NCI-H1694 treated with DMSO at 0.1 percent for 48 hours (cell line): Measurements from ENCODE around the gene SWT1.
A peak's percentile ranks its signal among the peaks of the same experiment; 100 is the strongest.

ENCODE experiments used
- DNase-seq: peaks from one replicate; lab custom pipeline; 2025; lab: John Stamatoyannopoulos, UW

The SWT1 gene, protein sequence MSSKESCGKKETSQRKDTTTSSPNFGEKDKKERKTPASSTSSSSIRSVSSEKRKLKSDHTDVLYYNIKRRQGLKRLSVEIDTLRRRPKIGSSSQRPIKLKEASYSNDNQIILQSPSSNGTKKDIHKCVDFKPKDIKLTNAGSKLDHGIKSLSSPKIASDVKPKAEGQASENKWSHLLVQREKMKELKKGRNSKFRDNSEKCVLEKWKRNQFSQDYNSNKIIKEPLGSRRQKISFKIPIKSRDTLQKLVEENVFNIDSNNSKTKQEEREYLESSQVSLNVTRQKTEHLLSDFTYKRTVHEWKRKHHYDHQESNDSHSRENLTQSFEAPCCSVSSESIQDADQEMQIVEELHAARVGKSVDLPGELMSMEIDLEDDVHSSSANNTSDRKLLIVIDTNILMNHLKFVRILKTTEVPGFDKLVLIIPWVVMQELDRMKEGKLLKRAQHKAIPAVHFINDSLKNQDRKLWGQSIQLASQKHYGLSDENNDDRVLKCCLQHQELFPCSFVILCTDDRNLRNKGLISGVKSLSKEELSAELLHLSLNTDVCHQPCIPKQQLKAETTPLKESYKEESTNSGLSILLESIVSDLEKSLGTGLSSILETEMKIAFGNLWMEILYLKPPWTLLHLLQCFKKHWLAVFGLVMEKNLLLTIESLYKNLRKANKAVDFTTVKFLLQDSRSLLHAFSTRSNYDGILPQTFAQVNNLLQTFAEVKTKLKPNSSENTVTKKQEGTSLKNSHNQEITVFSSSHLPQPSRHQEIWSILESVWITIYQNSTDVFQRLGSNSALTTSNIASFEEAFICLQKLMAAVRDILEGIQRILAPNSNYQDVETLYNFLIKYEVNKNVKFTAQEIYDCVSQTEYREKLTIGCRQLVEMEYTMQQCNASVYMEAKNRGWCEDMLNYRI

DNA sequence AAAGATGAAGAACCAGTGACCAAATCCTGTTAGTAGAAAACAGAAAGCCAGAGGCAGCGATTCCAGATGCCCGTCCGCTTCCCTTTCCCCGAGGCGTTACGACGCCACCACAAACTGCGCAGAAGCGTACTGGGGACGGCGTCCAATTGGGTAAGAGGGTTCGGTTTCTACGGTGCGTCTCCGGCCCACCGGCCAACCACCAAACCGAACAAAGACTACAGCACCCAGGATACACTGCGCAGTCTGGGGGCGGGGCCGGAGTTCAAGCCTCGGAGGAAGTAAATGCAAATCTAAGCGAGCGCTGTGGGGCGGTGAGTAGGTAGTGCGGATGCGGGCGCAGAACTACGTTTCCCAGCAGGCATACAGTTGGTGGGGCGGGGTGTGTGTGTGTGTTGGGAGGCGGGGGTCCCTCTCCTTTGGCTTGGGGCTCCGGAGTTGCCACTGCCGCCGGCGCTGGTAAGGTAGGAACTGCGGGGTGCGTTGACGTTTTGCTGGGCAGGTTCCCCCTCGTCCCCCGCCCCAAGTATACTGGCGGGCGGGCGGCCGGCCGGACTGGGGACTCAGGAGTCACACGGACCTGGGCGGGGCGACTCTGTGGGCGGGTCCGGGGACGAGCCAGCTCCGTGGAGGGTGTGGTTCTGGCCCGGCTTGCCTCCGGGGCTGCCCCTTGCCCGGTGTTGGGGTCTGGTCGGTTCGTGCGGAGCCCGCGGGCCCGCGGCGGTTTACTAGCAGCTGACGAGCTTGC is at the start of gene SWT1, which contains the start of gene TRMT1L:
TSS of gene SWT1 (plus strand) at position 314 of the 745 bp plus-strand sequence. CDS start 3,675 bp downstream, outside the sequence.
TSS of gene TRMT1L (minus strand) at position 100 of the 745 bp plus-strand sequence. CDS start 241 bp downstream, outside the sequence.
- DNase-seq, result peak; percentile 99

DNA sequence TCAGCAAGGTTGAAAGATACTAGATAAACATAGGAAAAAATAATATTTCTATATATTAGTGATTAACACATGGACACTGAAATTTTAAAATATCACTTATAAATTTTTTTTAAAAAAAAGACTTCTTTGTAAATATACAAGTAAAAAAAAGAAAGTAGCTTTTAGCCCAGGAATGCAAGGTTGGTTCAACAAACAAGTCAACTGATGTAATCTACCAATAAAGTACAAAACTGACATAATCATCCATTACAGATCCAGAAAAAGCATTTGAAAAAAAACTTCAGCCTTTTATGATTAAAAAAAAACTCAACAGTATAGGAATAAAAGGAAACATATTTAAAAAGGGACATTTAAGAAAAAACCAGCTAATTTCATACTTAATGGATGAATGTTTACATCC is 48.6 kb upstream of the SWT1 start:
- DNase-seq, result no peak

GRCh38 chr1:185110145-185110544 is 46.8 kb upstream of the SWT1 start:
- no peak for DNase-seq

GRCh38 chr1:185111873-185112272 is 45.1 kb upstream of the SWT1 start:
- DNase-seq, result no peak

GRCh38 chr1:185112356-185112755 is 44.6 kb upstream of the SWT1 start:
- no peak for DNase-seq

GRCh38 chr1:185129708-185130107 is 27.3 kb upstream of the SWT1 start:
- DNase-seq, result no peak

GRCh38 chr1:185132534-185132933 is 24.4 kb upstream of the SWT1 start:
- no peak for DNase-seq

- DNase-seq, result no peak
Measured at GRCh38 chr1:185137896-185138545, 18.9 kb upstream of the SWT1 start.

- no peak for DNase-seq
Measured at GRCh38 chr1:185139246-185139645, 17.7 kb upstream of the SWT1 start.

DNA sequence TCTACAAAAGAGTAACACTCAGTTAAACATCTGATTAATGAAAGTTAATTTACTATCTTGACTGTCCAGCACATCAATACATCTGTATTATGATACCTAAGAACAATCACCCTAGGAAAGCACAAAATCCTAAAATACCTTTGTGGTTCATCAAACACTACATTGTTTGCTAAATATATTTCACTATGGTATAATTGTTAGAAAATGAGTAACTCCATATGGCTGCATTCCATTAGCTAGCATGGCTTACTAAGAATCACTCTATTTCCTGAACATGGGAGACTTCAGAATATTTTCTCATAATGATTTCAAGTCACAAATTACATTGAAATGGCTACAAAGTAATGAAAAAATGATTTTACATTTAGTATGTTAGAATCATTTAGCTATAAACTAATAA is 12.7 kb upstream of the SWT1 start:
- no peak for DNase-seq

GRCh38 chr1:185151215-185151614 is 5.8 kb upstream of the SWT1 start:
- no peak for DNase-seq

- DNase-seq, result no peak
Measured at GRCh38 chr1:185152187-185152767, 4.7 kb upstream of the SWT1 start.

- DNase-seq, result no peak
Measured at GRCh38 chr1:185154912-185155513, 2.0 kb upstream of the SWT1 start.

- no peak for DNase-seq
Measured at GRCh38 chr1:185155600-185156287, 1.2 kb upstream of the SWT1 start.

DNA sequence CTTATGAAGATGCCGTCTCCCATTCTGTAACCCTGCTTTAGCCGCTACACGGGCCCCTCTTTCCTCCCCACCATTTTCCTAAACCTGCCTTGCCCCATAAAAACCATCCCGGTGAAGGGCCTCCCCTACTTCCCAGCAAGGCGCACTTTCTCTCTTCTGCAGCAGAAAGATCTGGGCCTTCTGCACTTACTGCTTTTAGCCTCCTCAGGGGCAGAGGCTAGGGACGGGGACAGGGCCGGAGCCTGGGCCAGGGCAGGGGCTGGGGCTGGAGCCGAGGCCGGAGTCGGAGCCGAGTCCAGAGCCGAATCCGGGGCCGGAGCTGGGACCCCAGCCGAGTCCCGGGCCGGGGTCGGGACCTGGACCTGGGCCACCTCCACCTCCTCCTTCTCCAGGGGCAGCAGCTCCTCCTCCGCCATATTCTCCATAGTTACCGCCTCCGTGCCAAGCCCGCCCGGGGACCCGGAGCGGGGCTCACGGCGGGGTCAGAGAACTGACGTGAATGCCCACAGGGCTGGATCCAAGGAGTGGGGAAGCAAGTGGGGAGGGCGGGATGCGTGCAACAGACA is 596 bp upstream of the SWT1 start:
- peak; percentile 74 for DNase-seq

DNA sequence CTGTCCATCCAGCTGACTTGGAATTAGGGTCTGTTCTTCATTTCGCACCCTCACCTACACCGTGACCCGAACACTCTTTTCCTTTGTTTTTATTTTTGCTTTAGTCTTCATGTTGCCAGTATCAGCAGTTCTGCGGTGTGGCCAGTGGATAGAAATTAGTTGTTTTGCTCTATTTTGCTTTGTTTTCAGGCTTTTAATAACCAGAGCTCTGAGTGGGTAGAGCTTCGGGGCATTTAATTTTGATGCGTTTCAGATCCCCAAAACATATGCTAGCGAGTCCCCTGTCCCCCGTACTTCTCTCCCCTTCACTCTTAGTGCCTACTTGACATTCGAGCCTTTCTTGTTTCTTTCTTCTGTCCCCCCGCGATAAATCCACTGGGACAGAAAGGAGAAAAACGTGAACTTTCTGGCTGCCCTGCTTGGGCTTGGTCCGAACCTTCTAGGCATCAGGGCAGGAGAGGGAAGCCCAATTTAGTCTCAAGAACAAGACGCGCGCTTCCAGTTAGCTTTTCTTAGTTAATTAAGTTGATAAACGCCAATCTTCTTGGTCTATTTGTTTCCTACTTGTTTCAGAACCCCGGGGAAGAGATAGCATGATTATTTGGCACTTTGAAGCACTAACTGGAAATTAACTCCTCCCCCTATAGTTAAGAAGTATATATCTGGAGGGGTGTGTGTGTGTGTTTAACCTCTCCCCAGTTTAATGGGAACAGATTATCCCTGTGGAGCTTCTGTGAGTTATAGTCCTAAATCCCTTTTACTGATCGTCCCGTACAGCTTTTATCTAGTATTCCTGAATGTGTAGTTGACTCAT is 839 bp downstream of the SWT1 start:
- no peak for DNase-seq

- DNase-seq, result no peak
Measured at GRCh38 chr1:185158800-185159199, 1.8 kb downstream of the SWT1 start.

GRCh38 chr1:185159966-185160365 is 3.0 kb downstream of the SWT1 start:
- DNase-seq, result no peak

DNA sequence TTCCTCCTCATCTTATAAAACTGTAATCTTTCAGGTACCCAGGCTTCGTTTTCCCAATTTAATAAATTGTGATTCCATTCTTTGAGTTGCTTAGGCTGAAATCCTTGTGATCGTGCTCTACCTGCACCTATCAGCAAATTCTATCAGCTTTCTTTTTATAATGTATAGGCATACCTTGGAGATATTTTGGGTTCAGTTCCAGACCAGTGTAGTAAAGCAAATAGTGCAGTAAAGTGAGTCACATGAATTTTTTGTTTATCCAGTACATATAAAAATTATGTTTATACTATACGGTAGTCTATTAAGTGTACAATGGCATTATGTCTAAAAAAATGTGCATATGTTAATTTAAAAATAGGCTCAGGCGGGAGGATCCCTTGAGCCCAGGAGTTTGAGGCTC is 5.5 kb downstream of the SWT1 start:
- no peak for DNase-seq
